NCI-H82 treated with DMSO at 0.1 percent for 48 hours (cell line): ENCODE results near the gene DYNLT2.

ENCODE experiments used
- DNase-seq: peaks from one replicate; lab custom pipeline; 2025; ENCODE audit not compliant: unreplicated experiment; lab: John Stamatoyannopoulos, UW

Gene DYNLT2

GRCh38 chr6:169738976-169739529 is 12.3 kb downstream of the DYNLT2 start:
- no peak for DNase-seq

- DNase-seq: peak; percentile 58
Observed at GRCh38 chr6:169738204-169738975, 13.0 kb downstream of the DYNLT2 start.

GRCh38 chr6:169729961-169730360 is 21.4 kb downstream of the DYNLT2 start:
- peak; percentile 33 for DNase-seq

- DNase-seq: no peak
Observed at GRCh38 chr6:169726963-169727362, 24.4 kb downstream of the DYNLT2 start.

GRCh38 chr6:169726049-169726400 is 25.3 kb downstream of the DYNLT2 start:
- no peak for DNase-seq

- peak; percentile 42 for DNase-seq
Observed at GRCh38 chr6:169725125-169726048, 26.0 kb downstream of the DYNLT2 start.

- DNase-seq: peak; percentile 33
Observed at GRCh38 chr6:169724494-169725124, 26.8 kb downstream of the DYNLT2 start, which contains the start of gene PHF10. TSS of gene PHF10 (minus strand) at chr6:169724500. CDS start at chr6:169723931, 569 bp downstream.

GRCh38 chr6:169723991-169724493 is 27.3 kb downstream of the DYNLT2 start:
- DNase-seq: no peak

- no peak for DNase-seq
Observed at GRCh38 chr6:169723200-169723909, 28.0 kb downstream of the DYNLT2 start.

- DNase-seq: no peak
Observed at GRCh38 chr6:169722362-169723199, 28.8 kb downstream of the DYNLT2 start.

- DNase-seq: no peak
Observed at GRCh38 chr6:169720207-169720855, 31.0 kb downstream of the DYNLT2 start.

- no peak for DNase-seq
Observed at GRCh38 chr6:169719117-169719516, 32.3 kb downstream of the DYNLT2 start.

GRCh38 chr6:169714595-169714994 is 36.8 kb downstream of the DYNLT2 start:
- no peak for DNase-seq

- DNase-seq: no peak
Observed at GRCh38 chr6:169714178-169714577, 37.2 kb downstream of the DYNLT2 start.

GRCh38 chr6:169710009-169710408 is 41.4 kb downstream of the DYNLT2 start:
- no peak for DNase-seq

GRCh38 chr6:169709293-169709692 is 42.1 kb downstream of the DYNLT2 start:
- DNase-seq: no peak

GRCh38 chr6:169707772-169708171 is 43.6 kb downstream of the DYNLT2 start:
- no peak for DNase-seq

- no peak for DNase-seq
Observed at GRCh38 chr6:169702840-169703246, 48.5 kb downstream of the DYNLT2 start.
